HepG2 (cell line): ENCODE results near the gene ZBTB43. TPM values are rescaled to one million over a fixed set of nuclear protein-coding genes. Genes with fewer than 3 reads are reported as not detected.

ENCODE experiments used
- ATAC-seq: fragments of 200-7000 bp; cut with Tn5 transposase; 3 replicates; pipeline ENCODE4 v1.9.1; 2020; ENCODE audit warnings: mild to moderate bottlenecking, moderate library complexity
- BruUV-seq: library from RNA; stranded (reverse); fragments of 400-500 nt; replicated peaks from 2 replicates; lab custom pipeline; 2021; lab: Mats Ljungman, UMichigan
- CTCF ChIA-PET: fragments of 300-600 bp; formaldehyde crosslinking; extraction: SDS; loops from one replicate; lab custom pipeline; 2021; ENCODE audit warnings: low total read pairs, inconsistent platforms, low intra/inter-chr PET ratio; lab: Yijun Ruan, JAX
- POLR2A ChIA-PET: fragments of 350-600 bp; sonication (Branson Sonifier 250); formaldehyde crosslinking; loops from one replicate; lab custom pipeline; 2020; ENCODE audit warnings: antibody characterized with exemption, inconsistent platforms; lab: Yijun Ruan, JAX
- DNase-seq: peaks from one replicate; pipeline ENCODE4 v3.0.0-alpha.2; 2015; ENCODE audit warnings: low spot score
- FAIRE-seq: peaks from 3 replicates; lab custom pipeline; 2011; peaks lifted over from hg19 to GRCh38; lab: Jason Lieb, UNC
- H2AFZ ChIP-seq: one replicate; pipeline ENCODE4 v1.6.1; 2011; ENCODE audit warnings: low read length, inconsistent platforms
- H3K27ac ChIP-seq: fragments of 300-600 bp; 3 replicates; pipeline ENCODE4 v1.8.0; 2011; ENCODE audit warnings: mixed run types, mild to moderate bottlenecking, mixed read lengths, low read length, inconsistent platforms; ENCODE audit not compliant: insufficient read depth; ENCODE audit errors: extremely low read length
- H3K27me3 ChIP-seq, 2 experiments: fragments of 200-600 bp in 1 of 2; 2 replicates in 1 of 2; 3 replicates in 1 of 2; pipeline versions ENCODE4 v1.6.0 to v1.8.0; 2011; ENCODE audit warnings: low read length in 2 of 2, mild to moderate bottlenecking in 2 of 2, moderate library complexity in 2 of 2, inconsistent platforms in 1 of 2; ENCODE audit not compliant: insufficient read depth in 2 of 2, control insufficient read depth in 1 of 2
- H3K36me3 ChIP-seq, 2 experiments: fragments of 200-600 bp in 1 of 2; replicated peaks in 1 of 2; 2 replicates in 1 of 2; 3 replicates in 1 of 2; pipeline versions ENCODE4 v1.5.1 to v1.8.0; 2011; ENCODE audit warnings: low read length in 2 of 2, inconsistent platforms in 1 of 2; ENCODE audit not compliant: insufficient read depth in 2 of 2, control insufficient read depth in 1 of 2
- H3K4me1 ChIP-seq: 2 replicates; pipeline ENCODE4 v1.5.1; 2012; ENCODE audit warnings: low read length, inconsistent platforms; ENCODE audit not compliant: insufficient read depth
- H3K4me2 ChIP-seq: 2 replicates; pipeline ENCODE4 v1.6.0; 2011; ENCODE audit warnings: low read depth, low read length, inconsistent platforms
- H3K4me3 ChIP-seq, 3 experiments: fragments of 200-600 bp in 1 of 3; sonication (generic), shearing (Covaris generic) in 1 of 3; replicated peaks in 1 of 3; 2 replicates each; pipeline ENCODE4 v1.5.1; 2011 to 2016; ENCODE audit warnings: low read length in 3 of 3, inconsistent platforms in 2 of 3, low read depth in 2 of 3, mild to moderate bottlenecking in 2 of 3, control low read depth in 1 of 3, mixed read lengths in 1 of 3; ENCODE audit not compliant: insufficient read depth in 1 of 3
- H3K79me2 ChIP-seq: one replicate; pipeline ENCODE4 v1.6.1; 2011; ENCODE audit warnings: low read length, inconsistent platforms; ENCODE audit not compliant: insufficient read depth
- H3K9ac ChIP-seq: 2 replicates; pipeline ENCODE4 v1.6.0; 2011; ENCODE audit warnings: mild to moderate bottlenecking, low read depth, low read length, inconsistent platforms; ENCODE audit not compliant: insufficient read depth
- H3K9me3 ChIP-seq: 2 replicates; pipeline ENCODE4 v1.5.1; 2012; ENCODE audit warnings: mild to moderate bottlenecking, low read length
- H4K20me1 ChIP-seq: 2 replicates; pipeline ENCODE4 v1.6.0; 2011; ENCODE audit warnings: inconsistent platforms, mild to moderate bottlenecking, low read length, moderate library complexity; ENCODE audit not compliant: insufficient read depth
- ESRRA ChIP-seq: sonication (generic); formaldehyde crosslinking; IDR thresholded peaks from 2 replicates; pipeline ENCODE4 v1.5.1; 2020; ENCODE audit warnings: mild to moderate bottlenecking, low read depth, missing genetic modification reagents
- GATA4 ChIP-seq: sonication (generic); IDR thresholded peaks from 2 replicates; pipeline ENCODE4 v1.6.1; 2016; ENCODE audit warnings: antibody characterized with exemption, low read depth, borderline replicate concordance
- GPN1 ChIP-seq: sonication (generic); formaldehyde crosslinking; IDR thresholded peaks from 2 replicates; pipeline ENCODE4 v1.5.1; 2020; ENCODE audit warnings: missing genetic modification reagents, borderline replicate concordance
- HNRNPK ChIP-seq: fragments of 200-400 bp; formaldehyde crosslinking; IDR thresholded peaks from 2 replicates; pipeline ENCODE4 v1.6.1; 2018; ENCODE audit warnings: low read length, low read depth, moderate library complexity, mild to moderate bottlenecking; ENCODE audit not compliant: poor library complexity, severe bottlenecking
- IRF1 ChIP-seq: sonication (generic); formaldehyde crosslinking; IDR thresholded peaks from 2 replicates; pipeline ENCODE4 v1.4.0; 2020; ENCODE audit warnings: low read depth, mild to moderate bottlenecking, missing genetic modification reagents
- ISL2 ChIP-seq: sonication (generic); formaldehyde crosslinking; IDR thresholded peaks from 2 replicates; pipeline ENCODE4 v1.5.0; 2020; ENCODE audit warnings: missing genetic modification reagents
- KLF9 ChIP-seq: IDR thresholded peaks from 2 replicates; pipeline ENCODE4 v1.6.1; 2016; ENCODE audit warnings: low read depth
- NCOA5 ChIP-seq: sonication (generic); formaldehyde crosslinking; IDR thresholded peaks from 2 replicates; pipeline ENCODE4 v1.4.0; 2020; ENCODE audit warnings: missing genetic modification reagents
- RFX1 ChIP-seq: fragments of 450-650 bp; IDR thresholded peaks from 2 replicates; pipeline ENCODE4 v1.6.1; 2017
- SIN3A ChIP-seq: IDR thresholded peaks from 2 replicates; pipeline ENCODE4 v1.6.1; 2011; ENCODE audit warnings: low read depth, mild to moderate bottlenecking, control low read depth, low read length, borderline replicate concordance
- TBL1XR1 ChIP-seq: fragments of 150-350 bp; IDR thresholded peaks from 2 replicates; pipeline ENCODE4 v1.6.1; 2014; ENCODE audit warnings: borderline replicate concordance, low read length; ENCODE audit not compliant: partially characterized antibody
- TFDP2 ChIP-seq: sonication (generic); formaldehyde crosslinking; IDR thresholded peaks from 2 replicates; pipeline ENCODE4 v1.4.0; 2020; ENCODE audit warnings: missing genetic modification reagents
- ZBTB34 ChIP-seq: sonication (generic); formaldehyde crosslinking; IDR thresholded peaks from 2 replicates; pipeline ENCODE4 v1.8.0; 2022; ENCODE audit warnings: mild to moderate bottlenecking, missing genetic modification reagents
- ZNF17 ChIP-seq: sonication (generic); formaldehyde crosslinking; IDR thresholded peaks from 2 replicates; pipeline ENCODE4 v1.5.0; 2020; ENCODE audit warnings: mild to moderate bottlenecking, missing genetic modification reagents
- ZNF234 ChIP-seq: sonication (generic); formaldehyde crosslinking; conservative IDR thresholded peaks from 2 replicates; pipeline ENCODE4 v1.5.1; 2020; ENCODE audit warnings: mild to moderate bottlenecking, missing genetic modification reagents
- ZNF253 ChIP-seq: sonication (generic); formaldehyde crosslinking; IDR thresholded peaks from 2 replicates; pipeline ENCODE4 v1.8.0; 2022; ENCODE audit warnings: mild to moderate bottlenecking, missing genetic modification reagents, borderline replicate concordance
- ZNF451 ChIP-seq: sonication (generic); formaldehyde crosslinking; IDR thresholded peaks from 2 replicates; pipeline ENCODE4 v1.5.0; 2020; ENCODE audit warnings: mild to moderate bottlenecking, missing genetic modification reagents
- ZNF639 ChIP-seq: conservative IDR thresholded peaks from 2 replicates; pipeline ENCODE4 v1.6.1; 2018; ENCODE audit warnings: missing genetic modification reagents
- ZNF660 ChIP-seq: sonication (generic); formaldehyde crosslinking; IDR thresholded peaks from 2 replicates; pipeline ENCODE4 v1.5.1; 2020; ENCODE audit warnings: mild to moderate bottlenecking, low read depth, missing genetic modification reagents, borderline replicate concordance
- ZSCAN9 ChIP-seq: IDR thresholded peaks from 2 replicates; pipeline ENCODE4 v1.6.1; 2016; ENCODE audit warnings: borderline replicate concordance
- WGBS: methylation state at CpG from one replicate; pipeline ENCODE4 v1.1.6; 2017; ENCODE audit warnings: low lambda C conversion rate; 5-methylcytosine and 5-hydroxymethylcytosine counted together
- in situ Hi-C: cut with HindIII; loops from 2 replicates; pipeline ENCODE4 v1.10.0; 2017; ENCODE audit warnings: low pct_unique_long_range_greater_than_20kb; ENCODE audit not compliant: extremely low pct_ligation_motif_present
- intact Hi-C: fragments of 100-400 bp; cut with micrococcal nuclease; formaldehyde crosslinking; loops from one replicate; pipeline ENCODE4 v1.10.0; 2022; ENCODE audit not compliant: unreplicated experiment
- polyA plus RNA-seq, 8 experiments: library from polyadenylated mRNA; depleted of rRNA in 3 of 8; stranded (reverse) in 7 of 8; unstranded in 1 of 8; fragments of >200 nt; fragmentation: Illumina TruSeq in 4 of 8; extraction: Trizol in 4 of 8; gene quantifications; 2 replicates each; pipeline versions ENCODE4 v1.2.1 to v1.2.3, GENCODE V29; 2011 to 2016; ENCODE audit warnings: low read depth in 4 of 8, missing spikeins in 1 of 8, mixed read lengths in 1 of 8; ENCODE audit not compliant: insufficient read depth in 1 of 8
- total RNA-seq, 5 experiments: library from RNA; depleted of rRNA; stranded (reverse); fragments of >200 nt; fragmentation: Illumina TruSeq; extraction: Trizol; gene quantifications; 2 replicates each; pipeline ENCODE4 v1.2.3, GENCODE V29; 2016; ENCODE audit warnings: low read depth in 1 of 5

ZBTB43 gene
- total and polyA plus RNA-seq, 2 of the 13 experiments (the other 11 are each of a cell fraction or from before 2014, with no cell fraction given), result 7.1 to 31.4 TPM

- TF ChIP-seq TFDP2, result no peak
- TF ChIP-seq ESRRA, result no peak
- TF ChIP-seq ZNF17 (CRISPR knock-in tag), result no peak
- no peak for TF ChIP-seq GPN1 (CRISPR knock-in tag)
- no peak for TF ChIP-seq IRF1 (CRISPR knock-in tag)
Observed at GRCh38 chr9:126819482-126819881, 14.6 kb downstream of the ZBTB43 start (continued).

- no peak overlapping the region for H3K27ac ChIP-seq
- no TSS peak for BruUV-seq
- intact Hi-C loops, result no loop called here
- no peak overlapping the region for H3K9ac ChIP-seq
- H3K9me3 ChIP-seq, result peaks cover 22% of the 10 kb centered on the region; the same call in 1 of the 2 replicates
- no peak overlapping the region for H3K4me2 ChIP-seq
- H3K36me3 ChIP-seq, result peaks cover 2 to 21% of the 10 kb centered on the region in 2 experiments; a peak in 4 of 5 replicates
- POLR2A ChIA-PET, result no interaction called here
- CTCF ChIA-PET, result no interaction called here
- no peaks in the 10 kb centered on the region; the same call in 1 of the 2 replicates for H4K20me1 ChIP-seq
- FAIRE-seq, result no peak
- H3K27me3 ChIP-seq, result no peaks in the 10 kb centered on the region
- H3K4me1 ChIP-seq, result peaks cover 22% of the 10 kb centered on the region
- 89% methylated on average over 2 of the region's 2 CpGs for WGBS
- peaks cover 44% of the 10 kb centered on the region for H3K79me2 ChIP-seq
- in situ Hi-C loops, result no loop called here
- no peak for ATAC-seq
- no peak for DNase-seq
- H3K4me3 ChIP-seq, result no peak overlapping the region
- H2AFZ ChIP-seq, result no peak overlapping the region
- TF ChIP-seq ZNF253 (CRISPR knock-in tag), result no peak
- no peak for TF ChIP-seq ZNF660 (CRISPR knock-in tag)
- no peak for TF ChIP-seq RFX1
- TF ChIP-seq ISL2, result no peak
- TF ChIP-seq ZBTB34 (CRISPR knock-in tag), result no peak
- TF ChIP-seq ZNF234 (CRISPR knock-in tag), result no peak
- no peak for TF ChIP-seq KLF9 (CRISPR knock-in tag)
- no peak for TF ChIP-seq ZNF451
- no peak for TF ChIP-seq IRF1 (CRISPR knock-in tag)
- TF ChIP-seq ZSCAN9, result no peak
- no peak for TF ChIP-seq ZNF639
- TF ChIP-seq SIN3A, result no peak
- TF ChIP-seq GATA4, result no peak
- TF ChIP-seq NCOA5, result no peak
- TF ChIP-seq HNRNPK, result no peak
- TF ChIP-seq TBL1XR1, result no peak
Observed at GRCh38 chr9:126822278-126822677, 17.4 kb downstream of the ZBTB43 start.
